GM13976 (cell line): ENCODE measurements around the gene PRSS58.

Experiments used
- DNase-seq: peaks from one replicate; pipeline ENCODE4 v3.0.0; 2012; ENCODE audit warnings: low spot score
- in situ Hi-C: fragments of 300-500 bp; cut with MboI; formaldehyde crosslinking; loops from one replicate; pipeline ENCODE4 v1.12.0; 2022; ENCODE audit warnings: low sequenced_read_pairs, mixed read lengths, inconsistent platforms; ENCODE audit not compliant: unreplicated experiment
- TF ChIP-seq, protein P1 (sequence below): IDR thresholded peaks from 2 replicates; pipeline ENCODE4 v1.5.1; 2012; ENCODE audit warnings: borderline replicate concordance, mild to moderate bottlenecking; ENCODE audit not compliant: insufficient read depth; ENCODE audit errors: extremely low read depth, missing control alignments, control extremely low read depth

PRSS58 gene

DNA sequence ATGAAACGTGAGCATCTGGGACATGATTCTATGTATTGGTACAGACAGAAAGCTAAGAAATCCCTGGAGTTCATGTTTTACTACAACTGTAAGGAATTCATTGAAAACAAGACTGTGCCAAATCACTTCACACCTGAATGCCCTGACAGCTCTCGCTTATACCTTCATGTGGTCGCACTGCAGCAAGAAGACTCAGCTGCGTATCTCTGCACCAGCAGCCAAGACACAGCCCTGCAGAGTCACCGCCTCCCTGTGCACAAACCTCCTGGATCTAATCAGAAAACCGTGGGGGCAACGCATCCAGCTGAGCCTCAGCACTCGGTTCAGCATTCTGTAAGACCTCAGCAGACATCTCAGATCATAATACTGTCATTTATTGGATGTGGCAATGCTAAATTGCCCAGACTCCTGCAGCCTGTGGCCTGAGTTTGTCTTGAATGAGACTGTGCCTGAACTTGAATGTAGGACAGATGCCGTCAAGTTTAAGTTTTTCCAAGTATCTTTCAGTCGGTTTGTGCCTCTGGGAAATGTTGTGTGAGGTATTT lies 41.5 kb upstream of the PRSS58 start:
- TF ChIP-seq, protein P1, sequence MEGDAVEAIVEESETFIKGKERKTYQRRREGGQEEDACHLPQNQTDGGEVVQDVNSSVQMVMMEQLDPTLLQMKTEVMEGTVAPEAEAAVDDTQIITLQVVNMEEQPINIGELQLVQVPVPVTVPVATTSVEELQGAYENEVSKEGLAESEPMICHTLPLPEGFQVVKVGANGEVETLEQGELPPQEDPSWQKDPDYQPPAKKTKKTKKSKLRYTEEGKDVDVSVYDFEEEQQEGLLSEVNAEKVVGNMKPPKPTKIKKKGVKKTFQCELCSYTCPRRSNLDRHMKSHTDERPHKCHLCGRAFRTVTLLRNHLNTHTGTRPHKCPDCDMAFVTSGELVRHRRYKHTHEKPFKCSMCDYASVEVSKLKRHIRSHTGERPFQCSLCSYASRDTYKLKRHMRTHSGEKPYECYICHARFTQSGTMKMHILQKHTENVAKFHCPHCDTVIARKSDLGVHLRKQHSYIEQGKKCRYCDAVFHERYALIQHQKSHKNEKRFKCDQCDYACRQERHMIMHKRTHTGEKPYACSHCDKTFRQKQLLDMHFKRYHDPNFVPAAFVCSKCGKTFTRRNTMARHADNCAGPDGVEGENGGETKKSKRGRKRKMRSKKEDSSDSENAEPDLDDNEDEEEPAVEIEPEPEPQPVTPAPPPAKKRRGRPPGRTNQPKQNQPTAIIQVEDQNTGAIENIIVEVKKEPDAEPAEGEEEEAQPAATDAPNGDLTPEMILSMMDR = no peak
- in situ Hi-C loops = no loop called here
- no peak for DNase-seq

DNA sequence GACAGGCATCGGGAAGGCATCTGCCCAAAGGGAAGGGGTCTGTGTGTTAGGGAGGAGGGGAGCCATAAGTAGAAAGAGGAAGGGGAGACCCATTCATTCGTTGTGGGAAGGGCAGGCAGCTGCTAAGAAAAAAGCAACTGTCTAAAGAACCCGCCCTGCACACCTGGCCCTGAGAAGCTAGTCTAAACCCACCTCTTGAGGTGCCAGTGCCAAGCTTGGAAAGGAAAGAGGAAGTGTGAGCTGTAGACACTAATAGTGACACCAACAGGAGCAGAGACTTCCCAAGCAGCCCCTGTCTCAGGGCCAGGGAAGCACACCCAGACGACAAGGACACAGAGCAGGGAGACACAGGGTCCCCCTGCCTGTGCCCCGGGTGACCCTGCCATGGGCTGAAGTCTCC lies 40.8 kb upstream of the PRSS58 start:
- in situ Hi-C loops = no loop called here
- TF ChIP-seq, protein P1 = no peak
- DNase-seq = no peak

DNA sequence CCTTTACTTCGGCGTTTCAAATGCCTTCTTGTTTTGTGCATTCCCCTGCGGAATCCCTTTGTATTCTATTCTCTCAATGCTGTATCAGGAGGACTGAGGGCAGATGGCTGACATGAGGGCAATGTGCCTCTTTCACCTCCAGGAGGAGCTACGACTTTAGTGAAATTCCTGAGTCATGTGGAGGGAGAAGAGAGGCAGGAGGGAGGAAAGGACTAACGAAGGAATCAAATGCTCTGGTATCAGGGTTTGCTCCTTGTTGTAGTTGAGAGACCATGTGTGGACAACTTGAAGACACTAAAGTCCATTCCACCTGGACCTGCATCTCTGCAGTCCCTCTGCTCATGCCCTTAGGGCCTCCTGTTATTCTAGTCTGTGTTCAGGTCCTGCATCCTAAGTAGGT lies 40.2 kb upstream of the PRSS58 start:
- no peak for DNase-seq
- in situ Hi-C loops = no loop called here
- TF ChIP-seq, protein P1 = no peak

DNA sequence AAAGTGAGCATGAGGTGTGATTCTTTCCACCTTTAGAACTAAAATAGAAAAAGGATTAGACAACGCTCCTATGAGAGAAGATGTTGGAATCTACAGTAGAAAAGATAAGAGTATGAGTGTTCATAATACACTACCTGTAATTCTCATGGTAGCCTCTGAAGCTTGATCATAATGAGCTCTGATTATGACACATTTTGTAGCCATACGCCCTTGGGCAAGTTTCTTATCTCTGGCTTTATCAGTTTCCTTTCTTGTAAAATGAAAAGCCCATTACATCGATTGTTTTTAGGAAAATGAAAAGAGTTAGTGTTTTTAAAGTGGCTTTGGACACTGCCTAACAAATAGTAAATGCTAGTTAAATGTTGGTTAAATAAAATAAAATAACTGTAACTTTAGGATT lies 22.4 kb upstream of the PRSS58 start:
- TF ChIP-seq, protein P1 = no peak
- in situ Hi-C loops = no loop called here

DNA sequence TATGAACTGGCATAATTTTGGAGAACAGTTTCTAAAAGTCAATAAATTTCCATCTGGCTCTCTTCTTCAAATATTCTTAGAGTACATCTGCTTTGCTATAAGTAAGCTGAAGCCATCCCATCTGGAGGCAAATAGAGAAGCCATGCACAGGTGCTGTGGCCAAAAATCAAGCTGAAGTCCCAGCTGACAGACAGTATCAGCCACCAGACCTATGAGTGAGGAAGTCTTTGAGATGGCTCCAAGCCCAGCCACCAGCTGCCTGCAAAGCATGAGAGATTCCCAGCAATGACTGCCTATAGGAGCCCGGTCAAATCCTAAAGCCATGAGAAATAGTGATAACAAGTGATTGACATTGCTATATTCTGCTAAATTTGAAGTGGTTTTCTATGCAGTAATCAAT lies 21.7 kb upstream of the PRSS58 start:
- DNase-seq = no peak
- TF ChIP-seq, protein P1 = no peak
- in situ Hi-C loops = no loop called here

More for the DNA sequence above, 22.4 kb upstream of the PRSS58 start:
- DNase-seq = no peak

DNA sequence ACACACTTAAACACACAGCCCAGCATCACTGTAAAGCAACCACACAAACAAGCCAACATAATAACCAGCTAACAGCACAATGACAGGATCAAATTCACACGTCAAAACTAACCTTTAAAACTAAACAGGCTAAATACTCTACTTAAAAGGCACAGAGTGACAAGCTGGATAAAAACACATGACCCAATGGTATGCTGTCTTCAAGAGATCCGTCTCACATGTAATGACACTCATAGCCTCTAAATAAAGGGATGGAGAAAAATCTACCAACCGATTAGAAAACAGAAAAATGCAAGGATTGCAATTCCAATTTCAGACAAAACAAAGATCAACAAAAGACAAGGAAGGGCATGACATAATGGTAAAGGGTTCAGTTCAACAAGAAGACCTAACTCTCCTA lies 17.2 kb upstream of the PRSS58 start:
- TF ChIP-seq, protein P1 = no peak
- in situ Hi-C loops = no loop called here
- DNase-seq = no peak
